GM19397 (cell line): ENCODE measurements around the gene FOXK1.

ENCODE experiments used
- ATAC-seq: cut with Tn5 transposase; IDR thresholded peaks from one replicate; pipeline ENCODE4 v1.9.1; 2021; ENCODE audit warnings: mild to moderate bottlenecking, moderate library complexity; ENCODE audit not compliant: unreplicated experiment

The FOXK1 gene

GRCh38 chr7:4815609-4816418, 133.7 kb downstream of the FOXK1 start:
- ATAC-seq, result no peak

GRCh38 chr7:4816419-4817080, 134.5 kb downstream of the FOXK1 start:
- ATAC-seq, result no peak

- ATAC-seq, result no peak
These were observed 135.2 kb downstream of the FOXK1 start for GRCh38 chr7:4817178-4817901.

- ATAC-seq, result no peak
These were observed 136.1 kb downstream of the FOXK1 start for GRCh38 chr7:4818000-4818794.

- ATAC-seq, result no peak
These were observed 137.7 kb downstream of the FOXK1 start for GRCh38 chr7:4819560-4820404.

- no peak for ATAC-seq
These were observed 138.4 kb downstream of the FOXK1 start for GRCh38 chr7:4820405-4820966.
